HG03469 (cell line): Measurements from ENCODE around the gene GREB1.

Source experiments
- ATAC-seq: cut with Tn5 transposase; IDR thresholded peaks from one replicate; pipeline ENCODE4 v1.9.1; 2021; ENCODE audit warnings: mild to moderate bottlenecking, moderate library complexity, moderate number of reproducible peaks; ENCODE audit not compliant: unreplicated experiment

Gene GREB1, protein sequence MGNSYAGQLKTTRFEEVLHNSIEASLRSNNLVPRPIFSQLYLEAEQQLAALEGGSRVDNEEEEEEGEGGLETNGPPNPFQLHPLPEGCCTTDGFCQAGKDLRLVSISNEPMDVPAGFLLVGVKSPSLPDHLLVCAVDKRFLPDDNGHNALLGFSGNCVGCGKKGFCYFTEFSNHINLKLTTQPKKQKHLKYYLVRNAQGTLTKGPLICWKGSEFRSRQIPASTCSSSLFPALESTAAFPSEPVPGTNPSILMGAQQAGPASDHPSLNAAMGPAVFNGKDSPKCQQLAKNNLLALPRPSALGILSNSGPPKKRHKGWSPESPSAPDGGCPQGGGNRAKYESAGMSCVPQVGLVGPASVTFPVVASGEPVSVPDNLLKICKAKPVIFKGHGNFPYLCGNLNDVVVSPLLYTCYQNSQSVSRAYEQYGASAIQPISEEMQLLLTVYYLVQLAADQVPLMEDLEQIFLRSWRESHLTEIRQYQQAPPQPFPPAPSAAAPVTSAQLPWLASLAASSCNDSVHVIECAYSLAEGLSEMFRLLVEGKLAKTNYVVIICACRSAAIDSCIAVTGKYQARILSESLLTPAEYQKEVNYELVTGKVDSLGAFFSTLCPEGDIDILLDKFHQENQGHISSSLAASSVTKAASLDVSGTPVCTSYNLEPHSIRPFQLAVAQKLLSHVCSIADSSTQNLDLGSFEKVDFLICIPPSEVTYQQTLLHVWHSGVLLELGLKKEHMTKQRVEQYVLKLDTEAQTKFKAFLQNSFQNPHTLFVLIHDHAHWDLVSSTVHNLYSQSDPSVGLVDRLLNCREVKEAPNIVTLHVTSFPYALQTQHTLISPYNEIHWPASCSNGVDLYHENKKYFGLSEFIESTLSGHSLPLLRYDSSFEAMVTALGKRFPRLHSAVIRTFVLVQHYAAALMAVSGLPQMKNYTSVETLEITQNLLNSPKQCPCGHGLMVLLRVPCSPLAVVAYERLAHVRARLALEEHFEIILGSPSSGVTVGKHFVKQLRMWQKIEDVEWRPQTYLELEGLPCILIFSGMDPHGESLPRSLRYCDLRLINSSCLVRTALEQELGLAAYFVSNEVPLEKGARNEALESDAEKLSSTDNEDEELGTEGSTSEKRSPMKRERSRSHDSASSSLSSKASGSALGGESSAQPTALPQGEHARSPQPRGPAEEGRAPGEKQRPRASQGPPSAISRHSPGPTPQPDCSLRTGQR (N-terminal part only)

DNA sequence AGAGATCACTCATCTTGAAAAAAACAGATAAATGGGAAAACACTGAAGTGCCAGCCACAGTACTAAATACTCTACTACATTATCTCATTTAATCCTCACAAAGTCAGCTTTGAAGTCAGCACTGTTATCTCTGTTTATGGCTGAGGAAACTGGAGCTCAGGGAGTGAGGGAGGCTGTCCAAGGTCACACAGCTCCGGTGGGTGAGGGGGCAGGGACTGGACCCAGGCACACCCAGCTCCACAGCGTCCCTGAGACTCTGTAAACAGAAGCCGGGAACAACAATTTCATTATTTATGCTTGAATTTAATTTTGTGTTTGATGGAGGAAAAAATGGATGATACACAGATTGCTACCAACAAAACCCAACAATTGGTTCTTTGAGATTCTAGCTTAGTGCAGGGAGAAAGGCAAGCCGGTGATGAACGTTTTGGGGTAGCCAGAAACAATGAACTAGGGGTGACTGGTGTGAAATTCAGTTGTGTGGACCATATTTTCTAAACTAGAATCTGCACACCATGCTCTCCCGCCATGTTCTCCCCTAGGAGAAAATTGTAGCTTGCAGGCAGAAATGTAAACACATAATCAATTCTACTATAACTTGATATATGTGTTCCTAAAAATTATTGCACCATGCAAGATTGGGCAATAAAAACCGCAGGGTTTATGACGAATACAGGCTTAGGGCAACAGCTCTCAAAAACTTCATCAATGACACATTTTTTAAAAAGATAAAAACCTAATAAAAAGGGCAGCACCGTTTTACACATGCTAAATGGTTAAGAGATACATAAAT is at the start of gene GREB1:
TSS of gene GREB1 (plus strand) at position 768 of the 793 bp plus-strand sequence. CDS start 22,570 bp downstream, outside the sequence.
- ATAC-seq = no peak

DNA sequence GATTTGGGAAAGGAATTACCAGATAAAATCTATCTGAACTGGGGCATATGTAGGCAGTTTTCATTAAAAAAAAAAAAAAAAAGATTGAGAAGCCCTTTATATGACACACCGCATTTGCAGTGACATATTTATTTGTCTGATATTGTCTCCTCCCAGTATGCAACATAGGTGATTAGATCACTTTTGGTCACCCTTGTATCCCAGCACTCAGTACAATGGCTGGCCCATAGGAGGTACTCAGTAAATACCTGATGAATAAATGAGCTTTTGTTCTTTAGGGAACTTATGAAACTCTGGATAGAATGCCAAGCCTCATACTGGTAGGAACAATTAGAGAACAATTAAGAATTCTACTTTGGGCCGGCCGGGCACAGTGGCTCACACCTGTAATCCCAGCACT is 45.0 kb upstream of the GREB1 start:
- ATAC-seq = no peak

DNA sequence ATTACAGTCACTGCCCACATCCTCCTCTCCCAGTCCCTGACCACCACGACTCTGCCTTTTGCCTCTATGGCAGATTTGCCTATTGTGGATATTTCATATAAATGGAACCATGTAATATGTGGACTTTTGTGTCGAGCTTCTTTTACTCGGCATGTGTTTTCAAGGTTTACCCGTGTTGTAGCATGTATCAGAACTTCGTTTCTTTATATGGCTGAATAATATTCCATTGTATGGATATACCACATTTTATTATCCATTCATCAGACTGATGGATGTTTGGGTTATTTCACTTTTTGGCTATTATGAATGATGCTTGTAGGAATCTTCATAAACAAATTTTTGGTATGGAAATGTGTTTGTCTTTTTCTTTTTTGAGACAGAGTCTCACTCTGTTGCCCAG is 43.7 kb upstream of the GREB1 start:
- no peak for ATAC-seq

DNA sequence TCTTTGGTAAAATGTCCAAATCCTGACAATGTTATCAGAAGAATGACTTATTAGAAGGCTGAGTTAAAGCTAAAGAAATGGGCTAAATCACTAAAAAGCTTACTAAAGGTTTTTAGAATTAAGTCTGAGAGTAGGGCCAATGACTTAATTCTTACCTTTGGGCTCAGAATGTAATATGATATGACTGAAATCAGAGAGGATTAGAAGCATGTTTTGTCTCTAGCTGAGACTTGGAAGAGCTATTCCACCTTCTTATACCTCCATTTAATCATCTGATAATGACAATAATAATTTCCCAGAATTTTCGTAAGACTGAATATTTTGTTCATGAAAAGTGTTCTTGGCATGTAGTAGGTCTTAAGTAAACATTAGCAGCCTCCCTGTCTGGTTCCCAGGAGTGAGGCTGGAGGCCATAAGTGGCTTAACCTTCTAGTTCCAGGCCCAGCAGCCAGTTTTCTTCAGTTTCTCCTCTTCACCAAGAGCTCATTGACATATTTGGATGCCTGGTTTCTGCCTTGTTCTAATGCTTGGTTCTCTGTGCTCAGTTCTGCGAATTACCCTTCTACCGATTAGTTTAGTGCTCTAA is 42.4 kb upstream of the GREB1 start:
- ATAC-seq = no peak

DNA sequence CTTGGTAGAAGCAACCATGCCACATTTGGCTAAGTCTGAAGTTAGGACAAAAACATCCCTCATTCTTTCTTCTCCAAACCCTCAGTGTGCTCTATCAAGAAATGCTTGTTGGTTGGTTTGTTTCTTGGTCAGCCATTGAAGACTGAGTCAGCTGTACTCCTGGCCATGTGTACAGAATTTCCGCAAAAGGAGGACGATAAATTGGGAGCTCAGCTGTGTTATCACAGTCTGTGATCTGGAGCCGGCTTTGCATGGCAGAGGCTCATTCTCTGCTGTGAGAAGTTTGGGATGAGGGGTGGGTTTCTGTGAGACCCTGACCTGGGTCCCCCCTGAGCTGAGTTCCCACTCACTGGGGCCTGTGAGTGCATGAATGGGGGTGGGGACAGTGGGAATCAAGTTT is 41.6 kb upstream of the GREB1 start:
- ATAC-seq = no peak

DNA sequence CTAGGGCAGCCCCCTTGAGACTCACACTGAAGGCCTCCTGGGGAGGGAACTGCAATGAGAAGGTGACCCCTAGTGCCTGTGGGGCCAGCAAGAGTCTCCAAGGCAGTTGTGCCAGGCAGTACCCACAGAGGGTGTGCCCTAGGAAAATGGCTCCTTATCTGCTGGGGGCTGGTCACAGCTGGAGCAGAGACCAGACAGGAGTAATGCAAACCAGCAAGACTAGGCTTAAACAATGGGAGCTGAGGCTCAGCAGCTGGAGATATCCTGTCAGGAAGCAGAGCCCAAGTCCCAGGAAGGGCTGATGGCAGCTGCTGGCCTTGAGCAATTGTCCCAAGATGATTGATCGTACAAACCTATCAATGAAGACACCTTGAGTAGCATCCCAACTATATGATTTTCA is 41.1 kb upstream of the GREB1 start:
- no peak for ATAC-seq

DNA sequence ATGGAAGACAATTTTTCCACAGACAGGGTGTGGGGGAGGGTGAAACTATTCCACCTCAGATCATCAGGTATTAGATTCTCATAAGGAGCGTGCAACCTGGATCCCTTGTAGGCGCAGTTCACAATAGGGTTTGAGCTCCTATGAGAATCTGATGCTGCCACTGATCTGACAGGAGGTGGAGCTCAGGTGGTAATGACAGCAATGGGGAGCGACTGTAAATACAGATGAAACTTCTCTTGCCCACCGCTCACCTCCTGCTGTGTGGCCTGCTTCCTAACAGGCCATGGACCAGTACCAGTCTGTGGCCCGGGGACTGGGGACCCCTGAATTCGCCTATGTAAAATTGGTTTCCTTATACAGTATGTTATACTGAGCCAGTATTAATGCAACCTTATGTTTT is 40.6 kb upstream of the GREB1 start:
- ATAC-seq = no peak

DNA sequence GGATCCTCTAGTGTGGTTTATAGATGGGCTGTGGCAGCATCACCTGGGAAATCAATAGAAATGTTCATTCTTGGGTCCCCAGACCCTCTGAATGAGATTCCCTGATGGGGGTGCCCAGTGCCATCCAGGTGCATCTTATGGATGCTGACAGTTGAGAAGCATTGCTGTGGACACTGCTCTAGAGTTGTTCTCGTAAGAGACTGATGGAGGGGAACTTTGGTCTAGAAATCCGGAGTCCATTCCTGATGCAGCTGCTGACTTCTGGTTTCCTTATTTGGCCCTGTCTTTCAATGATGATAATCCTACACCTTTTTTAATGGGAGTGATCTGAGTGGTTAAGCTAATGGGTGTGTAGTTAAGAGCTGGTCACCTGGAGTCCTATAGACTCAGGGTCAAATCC is 39.5 kb upstream of the GREB1 start:
- ATAC-seq = no peak

DNA sequence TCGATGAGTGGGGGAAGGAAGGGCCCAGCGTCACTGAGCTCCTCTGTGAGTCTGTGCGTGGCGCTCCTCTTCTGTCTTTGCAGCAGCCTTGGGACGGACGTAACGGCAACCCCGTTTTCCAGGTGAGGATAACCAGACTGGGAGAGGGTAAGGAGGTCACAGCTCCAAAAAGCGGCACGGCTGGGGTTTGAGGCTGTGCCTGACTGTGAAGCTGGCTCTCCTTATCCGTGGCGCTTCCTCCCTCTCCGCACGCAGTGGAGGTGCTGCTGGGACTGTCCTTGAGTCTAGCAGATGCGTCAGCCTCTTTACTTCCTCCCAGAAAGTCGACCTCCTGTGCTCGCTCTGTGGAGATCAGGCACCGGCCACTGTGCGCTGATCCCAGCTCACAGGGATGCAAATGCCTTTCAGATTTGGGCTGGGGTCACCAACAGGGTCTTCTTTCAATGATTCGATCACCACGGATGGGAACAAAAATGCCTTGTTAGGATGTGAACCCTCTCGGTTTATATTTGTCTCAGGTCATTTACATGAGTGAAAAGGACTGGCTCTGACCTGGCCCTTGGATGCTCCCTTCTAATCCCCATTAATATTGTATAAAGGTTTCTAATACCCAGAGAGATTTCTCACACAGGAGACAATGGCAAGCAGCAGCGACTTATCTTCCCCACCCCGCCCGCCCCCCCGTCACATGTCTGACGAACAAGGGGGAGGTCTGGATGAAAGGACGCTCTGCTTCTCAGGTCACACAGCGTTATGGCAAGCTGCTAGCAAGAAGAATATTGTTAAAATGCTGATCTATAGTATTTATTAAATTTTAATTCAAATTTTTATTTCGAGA is 37.8 kb upstream of the GREB1 start:
- ATAC-seq = no peak

DNA sequence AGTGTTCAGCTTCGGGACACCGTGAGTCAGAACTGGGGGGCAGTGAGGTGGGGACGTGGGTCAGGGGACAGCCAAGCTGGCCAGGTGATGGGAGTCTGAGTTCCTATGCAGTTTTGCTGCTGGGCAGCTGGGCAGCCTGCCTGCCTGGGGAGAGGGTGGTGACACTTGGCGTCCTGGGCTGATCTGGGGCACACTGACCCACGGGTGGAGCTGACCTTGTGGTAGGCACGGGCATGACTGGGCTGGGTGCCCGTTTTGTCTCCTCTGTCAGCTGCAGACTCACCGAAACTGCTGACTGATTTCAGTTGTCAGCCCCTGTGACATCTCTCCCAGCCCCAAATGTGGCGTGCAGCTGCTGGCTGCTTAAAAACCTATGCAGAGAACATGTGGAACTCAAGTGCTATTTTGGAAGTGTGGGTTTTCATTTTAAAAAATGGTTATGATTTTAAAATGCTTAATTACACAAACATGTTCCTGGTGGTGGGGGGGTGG is 35.3 kb upstream of the GREB1 start:
- peak; percentile 89 for ATAC-seq

DNA sequence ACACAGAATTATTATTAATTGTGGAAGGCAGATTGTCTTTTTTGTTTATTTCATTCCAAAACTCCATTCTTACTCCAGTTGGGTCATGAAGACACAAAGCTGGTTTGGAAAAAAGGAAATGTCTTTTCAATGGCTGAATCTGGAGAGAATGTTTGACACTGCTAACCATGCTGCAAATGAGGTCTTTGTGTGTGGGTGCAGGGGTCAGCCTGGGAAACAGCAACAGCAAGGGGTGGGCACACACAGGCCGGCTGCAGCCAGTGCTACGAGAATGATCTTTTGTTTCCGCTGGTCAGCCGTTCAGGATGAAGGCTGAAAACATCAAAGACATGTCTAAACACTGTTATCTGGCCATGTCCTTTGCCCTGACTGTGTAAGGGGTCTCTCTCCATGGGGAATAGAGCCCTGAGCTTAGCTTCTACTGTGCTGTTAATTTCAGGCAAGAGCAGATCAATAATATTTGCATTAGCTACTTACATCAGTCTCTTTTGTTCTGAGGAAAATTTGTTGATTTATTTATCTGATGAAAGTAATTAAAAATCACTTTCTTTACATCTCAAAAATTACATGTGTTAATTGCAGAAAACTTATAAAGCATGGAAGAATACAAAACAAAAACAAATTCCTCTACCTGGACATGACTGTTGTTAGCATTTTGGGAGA is 34.6 kb upstream of the GREB1 start:
- no peak for ATAC-seq

DNA sequence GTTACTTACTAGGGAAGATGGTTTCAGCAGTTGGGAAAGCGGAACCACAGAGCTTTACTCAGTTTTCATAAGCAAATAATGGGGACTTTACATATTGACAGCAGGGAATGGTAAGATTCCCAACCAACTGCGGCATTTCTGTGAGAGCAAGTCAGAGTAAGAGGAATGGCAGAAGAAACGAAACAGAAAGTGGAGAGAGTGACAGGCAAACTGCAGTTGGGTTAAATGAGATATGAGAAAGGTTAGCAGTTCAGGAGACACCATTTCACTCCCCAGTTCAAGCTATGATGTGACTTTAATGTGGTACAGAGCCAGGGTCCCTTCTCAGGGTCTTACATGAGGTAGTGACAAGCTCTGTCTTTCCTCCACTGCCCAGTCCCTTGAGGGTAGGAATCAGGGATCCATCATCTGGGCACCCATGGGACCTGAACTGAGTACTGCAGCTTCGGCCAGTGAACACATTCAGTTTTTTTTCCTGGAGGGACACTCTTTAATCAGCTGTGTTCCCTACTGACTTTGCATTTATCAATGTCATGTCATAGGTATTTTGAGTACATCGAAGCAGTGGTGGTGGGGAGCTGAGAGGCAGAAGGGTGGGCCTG is 33.0 kb upstream of the GREB1 start:
- ATAC-seq = no peak

DNA sequence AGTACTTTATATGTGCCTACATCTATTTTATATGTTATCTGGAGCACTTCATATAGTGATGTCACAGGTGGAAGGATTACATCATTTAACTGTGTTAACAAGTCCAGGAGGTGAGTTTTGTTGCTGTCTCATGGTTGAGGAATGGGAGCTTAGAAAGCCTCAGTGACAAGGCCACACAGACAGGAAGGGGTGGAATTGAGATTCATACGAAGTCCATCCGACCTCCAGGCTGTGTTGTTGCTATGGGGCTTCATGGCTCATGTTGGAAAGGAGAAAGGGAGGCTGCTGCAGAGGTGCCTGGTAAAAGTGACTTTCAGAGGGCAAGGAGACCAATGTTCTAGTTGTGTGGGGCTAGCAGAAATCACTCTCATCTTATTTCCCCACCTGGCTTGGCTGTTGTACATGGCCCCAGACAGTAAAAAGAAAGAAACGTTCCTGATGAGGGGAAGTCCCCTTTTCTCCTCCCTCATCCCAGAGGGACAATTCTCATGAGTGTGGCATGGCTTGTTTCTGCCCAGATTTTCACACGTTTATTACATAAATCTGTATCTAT is 31.0 kb upstream of the GREB1 start:
- ATAC-seq = no peak

DNA sequence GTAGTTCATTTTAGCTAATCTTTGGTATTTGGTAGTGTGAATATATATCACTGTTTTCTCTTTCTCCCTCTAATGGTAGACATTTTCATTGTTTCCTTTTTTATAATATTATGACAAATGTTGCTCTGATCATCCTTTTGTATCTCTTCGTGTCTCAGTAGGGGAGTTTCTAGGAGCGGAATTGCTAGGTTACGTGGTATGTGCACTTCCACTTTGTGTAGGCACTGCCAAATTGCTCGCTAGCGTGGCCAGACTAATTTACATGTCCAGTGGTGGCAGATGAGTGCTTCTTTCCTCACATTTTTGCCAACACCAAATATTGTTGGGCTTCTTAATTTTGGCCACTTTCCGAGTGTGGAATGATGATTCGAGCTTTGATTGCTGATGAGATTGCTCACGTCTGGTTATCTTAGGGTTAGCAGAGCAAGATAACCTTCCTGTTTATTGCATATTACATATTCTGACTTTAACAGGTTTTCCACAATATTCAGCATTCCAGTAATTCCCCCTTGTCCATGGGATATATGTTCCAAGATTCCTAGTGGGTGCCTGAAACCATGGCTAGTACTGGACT is 30.4 kb upstream of the GREB1 start:
- ATAC-seq = no peak

DNA sequence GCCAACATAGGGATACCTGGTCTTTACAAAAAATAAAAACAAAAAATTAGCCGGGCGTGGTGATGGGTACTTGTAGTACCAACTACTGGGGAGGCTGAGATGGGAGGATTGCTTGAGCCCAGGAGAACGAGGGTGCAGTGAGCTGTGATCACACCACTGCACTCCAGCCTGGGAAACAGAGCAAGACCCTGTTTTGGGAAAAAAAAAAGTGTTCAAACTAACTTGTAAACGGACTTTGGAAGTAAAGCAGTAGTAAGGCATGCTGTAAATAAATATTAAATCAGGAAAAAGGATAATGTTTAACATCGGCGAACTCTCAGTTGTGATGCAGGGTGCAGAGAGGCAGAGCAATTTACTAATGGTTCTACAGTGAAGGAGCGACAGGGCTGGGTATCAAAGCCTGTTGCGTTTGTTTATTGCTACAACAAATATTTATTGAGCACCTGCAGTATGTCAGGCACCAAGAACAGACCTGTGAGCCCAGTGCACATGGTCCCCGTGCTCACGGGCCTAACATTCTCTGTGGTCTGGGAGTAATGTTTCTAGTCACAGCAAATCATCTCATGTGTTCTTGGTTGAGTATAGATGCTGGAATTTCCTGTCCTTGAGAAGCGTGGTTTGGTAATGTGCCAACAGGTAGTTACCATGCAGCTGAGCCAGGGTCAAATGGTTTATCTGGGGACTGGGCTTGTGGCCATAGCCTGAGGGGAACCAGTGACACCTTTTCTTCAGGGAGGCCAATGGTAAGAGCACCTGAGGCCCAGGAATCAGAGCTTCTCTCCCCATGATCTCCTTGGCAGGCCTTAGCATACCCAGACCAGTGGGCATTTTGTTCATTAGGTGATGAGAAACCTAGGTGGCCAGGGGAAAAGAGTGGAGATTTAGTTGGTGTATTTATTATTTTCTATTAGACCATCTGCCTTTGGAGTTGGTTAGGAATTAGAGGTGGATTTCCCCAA is 27.9 kb upstream of the GREB1 start:
- ATAC-seq = peak; percentile 79

DNA sequence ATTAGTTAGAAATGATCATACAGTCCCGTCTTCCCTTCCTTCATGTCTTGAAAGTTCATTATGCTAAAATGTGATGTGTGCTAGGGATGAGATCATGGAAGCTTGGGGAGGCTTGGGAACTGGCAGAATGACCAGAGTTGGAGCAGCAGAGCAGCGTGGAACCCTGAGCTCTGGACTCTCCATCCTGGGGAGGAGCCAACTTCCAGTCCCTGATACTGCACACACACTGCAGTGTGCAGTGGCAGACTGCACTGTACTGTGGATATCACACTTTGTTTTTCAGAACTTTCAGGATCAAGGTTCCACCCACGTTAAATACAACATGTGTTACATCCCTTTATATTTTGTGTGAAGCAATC is 27.3 kb upstream of the GREB1 start:
- no peak for ATAC-seq
